ENCODE data around the gene TDRD1.
A peak's percentile ranks its signal among the peaks of the same experiment; 100 is the strongest.

The TDRD1 gene

DNA sequence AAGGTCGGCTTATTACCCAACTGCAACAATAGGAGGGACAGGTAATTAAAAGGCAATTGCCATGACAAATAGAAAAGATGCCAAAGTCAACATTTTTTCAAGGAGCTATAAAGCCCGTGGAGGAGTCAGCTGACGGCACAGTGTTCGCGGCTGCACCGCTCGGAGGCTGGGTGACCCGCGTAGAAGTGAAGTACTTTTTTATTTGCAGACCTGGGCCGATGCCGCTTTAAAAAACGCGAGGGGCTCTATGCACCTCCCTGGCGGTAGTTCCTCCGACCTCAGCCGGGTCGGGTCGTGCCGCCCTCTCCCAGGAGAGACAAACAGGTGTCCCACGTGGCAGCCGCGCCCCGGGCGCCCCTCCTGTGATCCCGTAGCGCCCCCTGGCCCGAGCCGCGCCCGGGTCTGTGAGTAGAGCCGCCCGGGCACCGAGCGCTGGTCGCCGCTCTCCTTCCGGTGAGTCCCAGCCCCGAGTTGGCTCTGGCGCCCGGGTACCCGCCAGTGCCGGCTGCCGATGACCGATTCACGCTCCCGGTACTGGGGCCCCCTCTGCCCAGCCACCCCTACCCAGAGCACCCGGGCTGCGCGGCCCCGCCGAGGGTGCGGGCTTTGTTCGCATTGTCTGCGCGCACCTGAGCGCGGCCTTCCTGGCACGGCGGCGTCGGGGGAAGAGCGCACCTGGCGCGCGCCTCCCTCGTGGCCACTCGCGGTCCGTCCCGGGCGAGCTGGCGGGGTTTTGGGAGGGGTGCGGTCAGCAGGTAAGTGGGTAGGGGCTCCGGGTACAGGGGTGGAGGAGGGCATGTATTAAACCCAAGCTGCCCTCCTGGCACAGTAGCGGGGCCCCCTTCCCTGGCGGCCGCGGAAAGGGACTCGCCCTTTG, 60.2 kb downstream of the TDRD1 start, which contains the start of gene VWA2:
Gene VWA2, plus strand, starts transcription at position 138 of the 877 bp plus-strand sequence. CDS start 9,460 bp downstream, outside the sequence.
- H3K36me3 ChIP-seq = no peaks in the 10 kb centered on the region
- peak; percentile 34; the same call in 1 of the 2 replicates for TF ChIP-seq CTCF (IDR thresholded peaks at IDR 0.05; ENCODE audit: low read depth, low read length)
- peaks cover 36% of the 10 kb centered on the region for H3K27me3 ChIP-seq (ENCODE audit: insufficient read depth, low read depth, severe bottlenecking)
- no peak within 1 kb of the TSS for H3K27ac ChIP-seq
- H3K9me3 ChIP-seq (ENCODE audit: severe bottlenecking) = no peaks in the 10 kb centered on the region
- H3K4me3 ChIP-seq (ENCODE audit: low read depth, low read length) = peak within 1 kb of the TSS; percentile 41
- DNase-seq = peak; percentile 39

DNA sequence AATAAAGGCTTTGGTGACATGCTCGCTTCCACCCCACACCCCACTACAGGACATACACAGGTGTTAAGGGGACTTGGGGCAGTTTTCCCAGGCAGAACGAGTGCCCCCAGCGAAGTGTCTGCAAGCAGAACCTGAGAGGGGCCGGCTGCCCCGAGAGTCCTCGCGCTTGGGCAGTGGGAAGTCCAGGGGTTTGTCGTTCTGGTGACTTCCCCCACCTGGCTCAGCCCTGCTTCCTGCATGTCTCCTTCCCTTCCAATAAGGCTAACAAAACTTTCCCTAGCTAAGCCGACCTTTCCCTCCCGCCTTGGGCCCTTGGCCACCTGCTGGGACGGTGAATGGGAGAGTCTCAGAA, 60.8 kb downstream of the TDRD1 start:
- no peak for DNase-seq
- Histone ChIP-seq H3K9me3 (ENCODE audit: severe bottlenecking) (no peaks in the 10 kb centered on the region), H3K4me3 (ENCODE audit: low read depth, low read length) (no peak overlapping the region), H3K36me3 (no peaks in the 10 kb centered on the region), H3K27me3 (ENCODE audit: insufficient read depth, low read depth, severe bottlenecking) (peaks cover 35% of the 10 kb centered on the region), H3K27ac (no peak overlapping the region)
- TF ChIP-seq CTCF (IDR thresholded peaks at IDR 0.05; ENCODE audit: low read depth, low read length) = no peak

DNA sequence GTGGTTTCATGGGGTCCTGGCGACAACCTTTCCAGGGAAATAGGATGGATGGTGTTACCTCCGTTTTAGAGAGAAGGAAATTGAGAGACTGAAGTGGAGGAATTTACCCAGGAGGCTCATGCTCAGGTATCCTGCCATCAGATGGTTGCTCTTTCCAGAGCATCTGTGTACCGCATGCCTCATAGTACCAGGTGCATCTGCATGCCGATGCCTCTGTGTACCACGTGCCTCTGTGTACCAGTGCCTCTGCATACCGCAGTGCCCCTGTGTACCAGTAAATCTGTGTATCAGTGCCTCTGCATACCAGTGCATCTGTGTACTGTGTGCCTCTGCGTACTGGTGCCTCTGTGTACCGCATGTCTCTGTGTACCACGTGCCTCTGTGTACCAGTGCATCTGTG, 63.1 kb downstream of the TDRD1 start:
- no peak for DNase-seq
- Histone ChIP-seq H3K9me3 (ENCODE audit: severe bottlenecking) (no peaks in the 10 kb centered on the region), H3K27me3 (ENCODE audit: insufficient read depth, low read depth, severe bottlenecking) (peaks cover 35% of the 10 kb centered on the region), H3K4me3 (ENCODE audit: low read depth, low read length) (no peak overlapping the region), H3K36me3 (no peaks in the 10 kb centered on the region), H3K27ac (no peak overlapping the region)
- no peak for TF ChIP-seq CTCF (IDR thresholded peaks at IDR 0.05; ENCODE audit: low read depth, low read length)

DNA sequence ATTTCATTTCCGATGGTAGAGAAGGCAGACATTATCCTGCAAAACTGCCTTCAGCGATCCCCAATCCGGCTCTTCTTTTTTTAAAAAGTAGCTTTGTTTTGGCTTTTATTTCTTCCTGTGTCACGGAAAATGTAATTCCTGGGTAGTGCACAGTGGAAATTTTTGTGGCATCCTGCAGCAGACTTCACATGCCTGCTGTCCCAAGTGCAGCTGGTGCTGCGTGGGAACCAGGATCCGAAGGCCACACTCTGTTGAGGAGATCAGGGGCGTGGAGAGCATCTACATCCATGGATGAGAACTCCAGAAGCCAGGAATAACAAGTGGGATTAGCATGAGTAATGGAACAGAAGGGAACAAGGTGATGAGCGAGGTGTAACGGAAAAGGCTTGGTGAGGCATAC, 64.5 kb downstream of the TDRD1 start:
- Histone ChIP-seq H3K36me3 (no peaks in the 10 kb centered on the region), H3K9me3 (ENCODE audit: severe bottlenecking) (no peaks in the 10 kb centered on the region), H3K4me3 (ENCODE audit: low read depth, low read length) (no peak overlapping the region), H3K27me3 (ENCODE audit: insufficient read depth, low read depth, severe bottlenecking) (peaks cover 28% of the 10 kb centered on the region), H3K27ac (no peak overlapping the region)
- TF ChIP-seq CTCF (IDR thresholded peaks at IDR 0.05; ENCODE audit: low read depth, low read length) = no peak
- no peak for DNase-seq

- no peak for TF ChIP-seq CTCF (IDR thresholded peaks at IDR 0.05; ENCODE audit: low read depth, low read length)
- no peaks in the 10 kb centered on the region for H3K9me3 ChIP-seq (ENCODE audit: severe bottlenecking)
- H3K27ac ChIP-seq = no peak overlapping the region
- no peak for DNase-seq
- H3K27me3 ChIP-seq (ENCODE audit: insufficient read depth, low read depth, severe bottlenecking) = peaks cover 23% of the 10 kb centered on the region
- no peak overlapping the region for H3K4me3 ChIP-seq (ENCODE audit: low read depth, low read length)
- H3K36me3 ChIP-seq = no peaks in the 10 kb centered on the region
Measured at GRCh38 chr10:114244126-114244525, 65.0 kb downstream of the TDRD1 start.

Data from WERI-Rb-1 (cell line).